ENCODE measurements around the gene PHF20. TPM values are rescaled to one million over a fixed set of nuclear protein-coding genes. Genes with fewer than 3 reads are reported as not detected.
A peak's percentile ranks its signal among the peaks of the same experiment; 100 is the strongest.

Gene PHF20
- total RNA-seq, 2 experiments from 2014 or later = 57.9 to 58.8 TPM

- peak overlapping the region; percentile 76 for H3K27ac Mint-ChIP-seq
- peaks cover 79% of the 10 kb centered on the region for H3K36me3 Mint-ChIP-seq (ENCODE audit: low read depth)
- CTCF ChIA-PET = interaction anchor here (1.1 to 3.3 kb wide), 5 partner anchors 12 to 153 kb away, joined by 3 to 11 read pairs (median 4); partner anchors contain the start of gene PHF20
- peaks cover 58% of the 10 kb centered on the region for H3K4me1 Mint-ChIP-seq (ENCODE audit: low read depth)
- POLR2A ChIA-PET = interaction anchor here (15.2 to 36.9 kb wide), 3 partner anchors 4 to 38 kb away, joined by 339 to 1214 read pairs (median 1214); partner anchors contain the start of genes NFS1, PHF20, RBM39 and ROMO1
- H3K4me3 Mint-ChIP-seq = no peak overlapping the region
- no peaks in the 10 kb centered on the region for H3K9me3 Mint-ChIP-seq
- TF ChIP-seq CTCF (IDR thresholded peaks at IDR 0.05) = no peak
- H3K27me3 Mint-ChIP-seq = no peaks in the 10 kb centered on the region
- DNase-seq (no peak), ATAC-seq (no peak)
- intact Hi-C loops (cut with micrococcal nuclease) = loop anchor here (5.0 kb wide), 1 partner anchor 34 kb away; the partner anchor contains the start of genes NFS1 and ROMO1
Observed at GRCh38 chr20:35731469-35731788, 40.4 kb upstream of the PHF20 start.

GRCh38 chr20:35731862-35732643 lies 39.8 kb upstream of the PHF20 start:
- CTCF ChIA-PET = interaction anchor here (1.3 to 1.5 kb wide), 2 partner anchors 17 to 19 kb away, joined by 3 to 6 read pairs; no protein-coding TSS in a partner anchor
- POLR2A ChIA-PET = interaction anchor here (0.6 to 36.9 kb wide), 4 partner anchors 5 to 37 kb away, joined by 4 to 1214 read pairs (median 776); partner anchors contain the start of genes NFS1, PHF20, RBM39 and ROMO1
- no peaks in the 10 kb centered on the region for H3K27me3 Mint-ChIP-seq
- intact Hi-C loops (cut with micrococcal nuclease) = loop anchor here (5.0 kb wide), 1 partner anchor 35 kb away; the partner anchor contains the start of genes NFS1 and ROMO1
- no peak for TF ChIP-seq CTCF (IDR thresholded peaks at IDR 0.05)
- DNase-seq (no peak), ATAC-seq (no peak)
- peak overlapping the region; percentile 76 for H3K27ac Mint-ChIP-seq
- peaks cover 54% of the 10 kb centered on the region for H3K4me1 Mint-ChIP-seq (ENCODE audit: low read depth)
- peaks cover 75% of the 10 kb centered on the region for H3K36me3 Mint-ChIP-seq (ENCODE audit: low read depth)
- H3K9me3 Mint-ChIP-seq = no peaks in the 10 kb centered on the region
- peak overlapping the region; percentile 26 for H3K4me3 Mint-ChIP-seq

- ChIA-PET POLR2A (interaction anchor here (0.6 to 36.9 kb wide), 4 partner anchors 6 to 37 kb away, joined by 4 to 1214 read pairs (median 776); partner anchors contain the start of genes NFS1, PHF20, RBM39 and ROMO1), CTCF (no interaction called here)
- Mint-ChIP-seq H3K4me1 (ENCODE audit: low read depth) (peaks cover 54% of the 10 kb centered on the region), H3K36me3 (ENCODE audit: low read depth) (peaks cover 78% of the 10 kb centered on the region), H3K4me3 (peak overlapping the region; percentile 26), H3K27me3 (no peaks in the 10 kb centered on the region), H3K9me3 (no peaks in the 10 kb centered on the region), H3K27ac (peak overlapping the region; percentile 73)
- intact Hi-C loops (cut with micrococcal nuclease) = loop anchor here (5.0 kb wide), 1 partner anchor 35 kb away; the partner anchor contains the start of genes NFS1 and ROMO1
- DNase-seq = no peak
- no peak for TF ChIP-seq CTCF (IDR thresholded peaks at IDR 0.05)
- ATAC-seq = no peak
Observed at GRCh38 chr20:35732644-35732982, 39.2 kb upstream of the PHF20 start.

- Mint-ChIP-seq H3K9me3 (no peaks in the 10 kb centered on the region), H3K4me1 (ENCODE audit: low read depth) (peaks cover 67% of the 10 kb centered on the region), H3K27ac (peak overlapping the region; percentile 30), H3K4me3 (peak overlapping the region; percentile 13), H3K27me3 (no peaks in the 10 kb centered on the region), H3K36me3 (ENCODE audit: low read depth) (peaks cover 80% of the 10 kb centered on the region)
- ChIA-PET POLR2A (interaction anchor here (0.8 to 36.9 kb wide), 6 partner anchors 8 to 233 kb away, joined by 3 to 1214 read pairs (median 7); partner anchors contain the start of genes NFS1, PHF20, RBM39 and ROMO1), CTCF (interaction anchor here (0.9 to 1.3 kb wide), 3 partner anchors 27 to 134 kb away, joined by 3 to 4 read pairs (median 3); no protein-coding TSS in a partner anchor)
- no peak for DNase-seq
- no peak for ATAC-seq
- intact Hi-C loops (cut with micrococcal nuclease) = loop anchor here (5.0 kb wide), 1 partner anchor 37 kb away; the partner anchor contains the start of genes NFS1 and ROMO1
- TF ChIP-seq CTCF (IDR thresholded peaks at IDR 0.05) = no peak
Observed at GRCh38 chr20:35734374-35734773, 37.4 kb upstream of the PHF20 start.
